Upper lobe of left lung (tissue), 4 donors: Measurements from ENCODE around the gene MYO15B.

Experiments
- EP300 ChIP-seq, 4 donors: sonication (generic); formaldehyde crosslinking; IDR thresholded peaks; one replicate each; pipeline ENCODE4 v1.5.1; 2017; ENCODE audit warnings: antibody characterized with exemption in 4 of 4, control low read depth in 2 of 4
- POLR2A ChIP-seq, 4 donors: fragments of 450-650 bp; IDR thresholded peaks; one replicate each; pipeline ENCODE4 v1.5.1; 2016 to 2017; ENCODE audit warnings: antibody characterized with exemption in 4 of 4, mild to moderate bottlenecking in 2 of 4
- POLR2AphosphoS5 ChIP-seq, 2 donors: sonication (generic); formaldehyde crosslinking; IDR thresholded peaks; one replicate each; pipeline ENCODE4 v1.5.1; 2017; ENCODE audit warnings: antibody characterized with exemption in 2 of 2
- TF ChIP-seq, protein P1 (sequence below), 6 experiments: fragments of 450-650 bp in 4 of 6; fragments of 200-600 bp in 2 of 6; sonication (generic) in 2 of 6; IDR thresholded peaks; one replicate each; pipeline ENCODE4 v1.5.1; 2016 to 2019; ENCODE audit warnings: antibody characterized with exemption in 6 of 6

GRCh38 chr17:75634376-75634740 is 46.8 kb downstream of the MYO15B start:
- TF ChIP-seq, protein P1, sequence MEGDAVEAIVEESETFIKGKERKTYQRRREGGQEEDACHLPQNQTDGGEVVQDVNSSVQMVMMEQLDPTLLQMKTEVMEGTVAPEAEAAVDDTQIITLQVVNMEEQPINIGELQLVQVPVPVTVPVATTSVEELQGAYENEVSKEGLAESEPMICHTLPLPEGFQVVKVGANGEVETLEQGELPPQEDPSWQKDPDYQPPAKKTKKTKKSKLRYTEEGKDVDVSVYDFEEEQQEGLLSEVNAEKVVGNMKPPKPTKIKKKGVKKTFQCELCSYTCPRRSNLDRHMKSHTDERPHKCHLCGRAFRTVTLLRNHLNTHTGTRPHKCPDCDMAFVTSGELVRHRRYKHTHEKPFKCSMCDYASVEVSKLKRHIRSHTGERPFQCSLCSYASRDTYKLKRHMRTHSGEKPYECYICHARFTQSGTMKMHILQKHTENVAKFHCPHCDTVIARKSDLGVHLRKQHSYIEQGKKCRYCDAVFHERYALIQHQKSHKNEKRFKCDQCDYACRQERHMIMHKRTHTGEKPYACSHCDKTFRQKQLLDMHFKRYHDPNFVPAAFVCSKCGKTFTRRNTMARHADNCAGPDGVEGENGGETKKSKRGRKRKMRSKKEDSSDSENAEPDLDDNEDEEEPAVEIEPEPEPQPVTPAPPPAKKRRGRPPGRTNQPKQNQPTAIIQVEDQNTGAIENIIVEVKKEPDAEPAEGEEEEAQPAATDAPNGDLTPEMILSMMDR (IDR thresholded peaks at IDR 0.05): no peak
- TF ChIP-seq EP300 (IDR thresholded peaks at IDR 0.05) (no peak), POLR2A (IDR thresholded peaks at IDR 0.05) (no peak), POLR2AphosphoS5 (IDR thresholded peaks at IDR 0.05) (no peak)
